Superior temporal gyrus (tissue), 1 donor: ENCODE measurements around the gene TAAR9.

ENCODE experiments used
- DNase-seq: peaks from one replicate; pipeline ENCODE4 v3.0.0-alpha.2; 2016; ENCODE audit errors: extremely low spot score

TAAR9 gene, protein sequence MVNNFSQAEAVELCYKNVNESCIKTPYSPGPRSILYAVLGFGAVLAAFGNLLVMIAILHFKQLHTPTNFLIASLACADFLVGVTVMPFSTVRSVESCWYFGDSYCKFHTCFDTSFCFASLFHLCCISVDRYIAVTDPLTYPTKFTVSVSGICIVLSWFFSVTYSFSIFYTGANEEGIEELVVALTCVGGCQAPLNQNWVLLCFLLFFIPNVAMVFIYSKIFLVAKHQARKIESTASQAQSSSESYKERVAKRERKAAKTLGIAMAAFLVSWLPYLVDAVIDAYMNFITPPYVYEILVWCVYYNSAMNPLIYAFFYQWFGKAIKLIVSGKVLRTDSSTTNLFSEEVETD

DNA sequence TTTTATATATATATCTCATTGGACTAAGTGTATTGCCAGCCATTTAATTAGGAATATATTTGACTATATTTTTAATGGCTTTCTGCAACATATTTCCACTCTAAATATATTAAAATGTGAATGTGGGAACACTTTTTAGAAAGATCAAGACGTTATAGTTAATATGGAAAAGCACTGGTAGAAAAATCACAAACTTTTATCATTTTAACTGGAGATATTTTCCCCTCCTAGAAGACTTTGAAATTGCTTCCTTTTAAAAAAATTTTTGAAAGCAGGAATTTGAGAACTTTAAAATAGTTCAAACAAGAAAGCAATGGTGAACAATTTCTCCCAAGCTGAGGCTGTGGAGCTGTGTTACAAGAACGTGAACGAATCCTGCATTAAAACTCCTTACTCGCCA lies at the start of gene TAAR9:
TAAR9 (plus strand) TSS at position 301 of the 400 bp plus-strand sequence; CDS start at position 314, 13 bp downstream.
- no peak for DNase-seq

DNA sequence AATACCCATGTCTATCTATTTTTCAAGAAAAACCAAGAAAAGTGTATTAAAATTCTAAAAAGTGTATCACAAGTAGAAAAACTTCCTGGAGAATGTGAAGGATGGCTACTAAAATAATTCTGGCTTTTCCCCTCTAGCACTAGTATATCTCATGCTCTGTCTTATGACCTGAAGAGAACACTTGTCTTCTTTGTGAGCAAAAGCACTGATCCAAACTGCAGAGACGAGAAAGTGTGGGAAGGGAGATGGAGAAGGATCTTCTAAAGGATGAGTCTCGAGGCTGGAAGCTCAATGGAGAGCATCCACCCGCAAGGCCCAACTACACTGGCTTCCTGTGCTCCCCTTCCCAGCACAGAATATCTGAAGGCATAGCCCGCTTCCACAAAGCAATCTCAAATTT lies 48.7 kb upstream of the TAAR9 start:
- no peak for DNase-seq

DNA sequence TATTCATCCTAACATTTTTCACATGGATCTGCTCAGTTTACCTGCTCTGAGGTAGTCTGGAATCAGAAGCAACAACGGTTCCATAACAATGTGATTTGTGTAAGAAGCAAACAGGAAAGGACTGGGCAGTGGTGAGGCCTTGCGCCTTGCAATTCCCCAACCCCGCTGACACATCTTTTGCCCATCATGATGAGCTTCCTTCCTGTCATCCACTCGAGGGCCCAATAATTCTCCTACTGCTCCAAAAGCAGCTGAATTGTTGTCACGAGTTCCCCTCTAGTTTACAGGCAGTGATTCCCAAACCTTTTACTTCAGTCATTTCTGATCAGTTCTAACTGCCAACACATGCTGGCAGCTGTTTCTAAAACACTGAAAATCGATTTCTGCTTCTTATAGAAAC lies 48.1 kb upstream of the TAAR9 start:
- peak; percentile 47 for DNase-seq

DNA sequence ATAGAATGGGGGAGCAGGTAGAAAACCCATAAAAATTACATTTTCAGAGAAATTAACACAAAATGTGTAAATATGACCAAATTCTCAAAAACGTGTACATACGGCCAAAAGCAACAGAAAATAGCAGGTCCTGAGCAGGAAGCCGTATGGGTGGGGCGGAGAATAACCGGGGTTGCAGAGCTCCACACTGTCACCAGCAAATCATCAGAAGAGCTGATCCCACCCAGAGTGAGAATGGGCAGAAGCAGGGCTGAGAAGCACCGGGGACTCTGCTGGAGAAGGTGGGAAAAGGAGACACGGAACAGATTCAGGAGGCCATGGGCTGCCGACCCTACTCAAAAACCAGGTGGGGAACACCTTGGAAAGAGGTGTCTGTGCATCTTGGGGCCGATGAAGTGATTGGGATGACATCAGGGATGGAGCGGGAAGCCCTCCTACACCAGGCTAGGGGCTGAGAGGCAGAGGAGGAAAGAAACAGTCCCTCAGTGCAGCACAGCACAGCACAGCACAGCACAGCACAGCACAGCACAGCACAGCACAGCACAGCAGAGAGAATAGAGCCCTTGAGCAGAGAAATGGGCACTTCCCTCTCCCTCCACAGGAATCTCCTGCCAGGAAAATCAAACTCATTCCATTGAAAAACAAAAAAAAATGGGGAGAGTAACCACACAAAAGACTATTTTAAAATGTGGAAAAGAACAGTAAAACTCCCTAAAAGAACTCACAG lies 47.4 kb upstream of the TAAR9 start:
- DNase-seq: no peak

DNA sequence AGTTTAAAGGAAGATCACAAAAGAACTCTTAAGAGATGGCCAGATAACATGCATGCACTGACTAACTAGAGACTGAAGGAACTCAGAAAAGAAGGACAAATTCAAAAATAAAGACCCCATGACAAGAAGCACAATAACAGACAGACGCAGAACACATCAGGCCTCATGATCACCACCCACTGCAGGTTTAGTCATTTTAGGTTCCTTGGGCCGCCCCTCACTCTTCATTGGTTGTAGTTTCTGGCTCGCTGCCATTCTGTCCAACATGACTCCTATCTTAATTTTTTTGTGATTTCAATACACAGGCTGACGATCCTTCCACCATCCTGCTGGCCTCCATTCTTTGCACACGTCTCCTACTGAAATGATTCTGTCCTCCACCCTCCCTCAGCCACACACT lies 46.8 kb upstream of the TAAR9 start:
- DNase-seq: no peak

DNA sequence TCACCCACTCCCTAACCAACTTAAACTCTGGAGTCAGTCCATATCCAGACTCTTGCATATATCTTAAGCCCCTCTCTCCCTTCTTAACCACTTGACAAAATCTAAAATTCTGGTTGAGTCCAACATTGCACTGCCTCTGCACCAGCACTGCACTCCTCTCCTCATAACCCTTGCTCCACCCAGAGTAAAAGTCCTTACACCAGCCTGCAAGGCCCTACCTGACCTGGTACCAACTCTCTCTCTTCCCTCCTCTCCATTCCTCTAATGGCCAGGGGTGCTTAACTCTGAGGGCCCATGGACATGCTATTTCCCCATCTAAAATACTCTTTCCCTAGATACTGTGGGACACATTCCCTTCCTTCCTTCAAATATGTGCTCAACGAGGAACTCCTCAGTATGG lies 46.2 kb upstream of the TAAR9 start:
- no peak for DNase-seq

DNA sequence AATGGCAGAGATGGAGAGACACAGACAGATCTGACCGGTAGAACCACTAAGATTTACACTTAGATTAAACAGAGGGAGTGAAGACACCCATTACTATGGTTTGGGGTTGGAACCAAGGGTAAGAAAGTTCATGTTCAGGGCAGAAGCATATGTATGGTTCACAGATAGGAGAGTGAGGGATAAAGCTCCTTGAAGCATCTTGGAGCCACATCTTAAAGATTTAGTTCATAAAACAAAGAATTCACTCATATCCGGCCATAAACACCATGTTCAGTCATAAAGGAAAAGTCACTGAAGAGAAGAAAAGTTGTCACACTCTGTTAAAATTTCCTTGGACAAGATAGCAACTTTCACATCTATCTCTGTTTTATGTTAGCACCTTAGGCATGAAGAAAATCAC lies 43.1 kb upstream of the TAAR9 start:
- DNase-seq: no peak

DNA sequence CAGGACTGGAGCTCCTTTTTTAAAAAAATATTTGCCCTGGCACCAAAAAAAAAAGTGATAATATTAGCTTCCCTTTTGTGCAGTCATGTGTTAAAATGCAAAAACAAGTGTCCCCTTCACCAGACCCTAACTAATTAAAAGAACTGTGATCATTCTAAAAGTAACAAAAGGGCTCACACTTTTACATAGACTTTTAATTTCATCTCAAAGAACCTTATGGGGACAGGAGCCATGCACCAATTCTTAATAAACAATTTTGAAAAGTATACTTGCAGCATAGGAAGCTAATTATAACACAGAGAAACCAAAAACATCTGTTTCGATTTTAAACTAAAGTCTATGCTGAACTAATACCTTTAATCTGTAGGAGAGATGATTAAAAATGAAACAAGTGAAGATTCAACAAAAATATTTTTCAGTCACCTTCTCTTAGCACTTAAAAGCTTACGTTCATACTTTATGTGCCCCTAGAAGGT lies 42.4 kb upstream of the TAAR9 start:
- DNase-seq: no peak

DNA sequence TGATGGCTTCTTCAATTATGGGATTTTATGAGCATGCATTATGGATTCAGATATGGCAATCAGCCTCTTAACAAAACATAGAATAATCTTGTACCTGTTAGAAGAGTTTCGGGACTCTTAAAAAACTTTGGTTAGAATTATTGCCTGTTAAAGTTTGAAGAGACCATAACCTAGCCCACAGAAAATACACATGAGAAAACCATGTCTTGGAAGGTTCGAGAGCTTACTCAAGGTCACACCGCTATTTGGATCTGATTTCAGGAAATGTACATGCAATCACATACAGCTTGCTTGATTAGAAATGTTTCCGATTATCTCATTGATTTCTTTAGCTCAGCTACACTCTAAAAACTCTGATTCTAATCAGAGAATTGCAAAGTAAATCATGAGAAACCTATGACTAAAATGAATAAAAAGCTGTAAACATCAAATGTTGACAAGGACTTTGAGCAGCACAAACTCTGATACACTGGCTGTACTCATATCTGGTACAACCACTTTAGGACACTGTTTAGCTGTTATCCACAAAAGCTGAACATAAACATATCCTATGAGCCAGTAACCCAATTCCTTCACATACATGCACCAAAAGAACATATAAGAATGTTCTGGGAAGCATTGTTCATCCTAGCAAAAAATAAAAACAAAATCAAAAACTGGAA lies 41.4 kb upstream of the TAAR9 start:
- DNase-seq: no peak

DNA sequence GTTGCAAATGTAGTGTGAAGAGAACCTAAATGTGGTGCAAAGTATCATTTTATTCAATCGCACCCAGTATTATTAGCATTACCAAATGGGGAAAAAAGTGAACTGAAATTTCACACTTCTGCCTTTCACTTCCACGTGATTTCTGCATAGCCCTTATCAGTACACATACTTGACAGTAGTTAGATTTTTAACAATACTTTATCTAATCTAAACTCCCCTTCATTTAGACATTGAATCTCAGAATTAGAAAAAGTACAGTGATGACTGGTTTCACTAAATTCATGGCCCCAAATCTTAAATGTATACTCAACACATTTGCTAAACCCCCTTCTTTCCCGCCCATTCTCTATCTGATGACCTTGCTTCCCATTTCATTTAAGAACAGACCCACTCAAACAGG lies 39.4 kb upstream of the TAAR9 start:
- DNase-seq: no peak

DNA sequence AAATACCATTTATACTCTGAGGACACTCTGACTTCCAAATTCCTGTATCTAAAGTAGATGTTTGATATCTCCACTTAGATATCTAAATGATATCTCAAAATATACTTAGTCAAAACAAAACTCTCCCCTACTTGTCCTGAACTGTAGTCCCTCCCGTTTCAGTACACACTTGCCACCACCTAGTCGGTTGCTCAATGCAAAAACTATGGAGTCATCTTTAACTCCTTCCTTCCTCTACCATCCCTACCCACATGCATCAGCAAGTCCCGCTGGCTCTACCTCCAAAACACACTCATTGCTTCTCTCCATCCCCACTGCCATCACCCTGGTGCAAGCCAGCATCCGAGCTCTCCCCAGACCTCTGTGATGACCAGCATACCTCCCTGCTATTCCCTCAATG lies 38.3 kb upstream of the TAAR9 start:
- DNase-seq: no peak

DNA sequence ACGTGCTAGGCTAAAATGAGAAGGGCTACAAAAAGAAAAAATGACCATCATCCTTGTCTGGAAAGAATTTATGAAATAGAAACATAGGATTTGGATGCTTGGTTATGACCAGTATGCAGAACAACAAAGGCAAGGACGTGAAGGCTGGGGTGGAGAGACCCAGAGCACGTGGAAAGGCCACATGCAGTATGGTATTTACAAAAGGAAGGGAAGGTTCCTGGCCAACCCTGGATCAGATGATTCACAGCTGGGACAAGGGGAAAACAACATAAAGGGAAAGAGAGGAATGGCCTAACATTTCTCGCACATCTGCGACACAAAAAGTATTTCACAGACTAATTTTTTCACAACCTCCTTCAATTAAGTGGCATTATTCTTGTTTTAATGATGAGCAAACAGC lies 33.3 kb upstream of the TAAR9 start:
- no peak for DNase-seq

DNA sequence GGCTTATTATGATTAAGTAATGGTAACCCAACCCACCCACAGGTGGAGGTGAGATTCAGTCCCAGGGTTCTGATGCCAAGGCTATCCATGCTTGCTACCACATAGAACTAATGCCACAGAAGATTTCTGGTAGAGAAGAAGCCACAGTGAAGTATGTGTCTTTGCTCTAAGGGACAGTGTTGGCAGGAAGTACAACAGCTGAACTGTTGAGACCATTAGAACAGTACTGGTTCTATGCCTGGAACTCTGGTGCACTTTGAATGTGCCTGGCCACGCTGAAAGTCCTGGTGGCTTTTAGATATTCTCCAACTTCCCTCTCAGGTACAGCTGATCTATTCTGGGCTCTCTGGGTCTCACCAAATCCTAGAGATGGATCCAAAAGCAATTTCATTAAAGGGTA lies 32.9 kb upstream of the TAAR9 start:
- no peak for DNase-seq

DNA sequence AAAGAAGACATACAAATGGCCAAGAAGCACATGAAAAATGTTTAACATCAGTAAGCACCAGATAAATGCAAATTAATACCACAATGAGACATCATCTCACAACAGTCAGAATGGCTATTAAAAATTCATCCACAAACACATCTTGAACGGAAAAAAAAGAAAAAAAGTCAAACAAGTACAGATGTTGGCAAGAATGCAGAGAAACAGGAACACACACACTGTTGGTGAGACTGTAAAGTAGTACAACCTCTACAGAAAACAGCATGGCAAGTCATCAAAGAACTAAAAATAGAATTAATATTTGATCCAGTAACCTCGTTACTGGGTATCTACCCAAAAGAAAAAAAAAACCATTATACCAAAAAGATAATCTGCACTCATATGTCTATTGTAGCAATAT lies 31.6 kb upstream of the TAAR9 start:
- no peak for DNase-seq

DNA sequence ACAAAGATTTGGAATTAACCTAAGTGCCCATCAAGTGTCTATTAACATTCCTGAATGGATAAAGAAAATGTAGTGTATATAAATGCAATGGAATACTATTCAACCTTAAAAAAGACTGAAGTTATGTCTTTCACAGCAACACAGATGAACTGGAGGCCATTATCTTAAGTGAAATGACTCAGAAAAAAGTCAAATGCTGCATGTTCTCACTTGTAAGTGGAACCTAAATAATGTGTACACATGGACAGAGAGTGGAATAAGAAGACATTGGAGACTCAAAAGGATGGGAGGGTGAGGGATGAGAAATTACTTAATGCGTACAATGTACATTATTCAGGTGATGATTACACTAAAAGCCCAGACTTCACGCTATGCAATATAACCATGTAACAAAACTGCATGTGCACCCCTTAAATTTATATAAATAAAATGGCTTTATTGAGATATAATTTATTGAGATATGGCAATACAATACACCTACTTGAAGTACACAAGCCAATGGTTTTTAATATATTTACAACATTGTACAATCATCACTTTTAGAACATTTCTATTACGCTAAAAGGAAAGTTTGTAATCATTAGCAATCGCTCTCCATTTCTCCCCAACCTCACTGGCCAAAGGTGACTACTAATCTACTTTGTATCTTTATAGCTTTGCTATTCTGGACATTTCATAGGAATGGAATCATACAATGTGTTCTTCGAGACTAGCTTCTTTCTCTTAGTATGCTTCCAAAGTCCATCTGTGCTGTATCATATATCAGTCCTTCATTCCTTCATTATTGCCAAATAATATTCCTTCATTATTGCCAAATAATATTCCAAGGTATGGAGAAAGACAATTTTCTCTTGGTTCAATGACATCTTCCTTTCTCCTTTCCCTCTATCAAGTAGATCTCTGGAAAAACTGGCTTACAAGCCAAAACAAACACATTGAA lies 30.9 kb upstream of the TAAR9 start:
- no peak for DNase-seq

DNA sequence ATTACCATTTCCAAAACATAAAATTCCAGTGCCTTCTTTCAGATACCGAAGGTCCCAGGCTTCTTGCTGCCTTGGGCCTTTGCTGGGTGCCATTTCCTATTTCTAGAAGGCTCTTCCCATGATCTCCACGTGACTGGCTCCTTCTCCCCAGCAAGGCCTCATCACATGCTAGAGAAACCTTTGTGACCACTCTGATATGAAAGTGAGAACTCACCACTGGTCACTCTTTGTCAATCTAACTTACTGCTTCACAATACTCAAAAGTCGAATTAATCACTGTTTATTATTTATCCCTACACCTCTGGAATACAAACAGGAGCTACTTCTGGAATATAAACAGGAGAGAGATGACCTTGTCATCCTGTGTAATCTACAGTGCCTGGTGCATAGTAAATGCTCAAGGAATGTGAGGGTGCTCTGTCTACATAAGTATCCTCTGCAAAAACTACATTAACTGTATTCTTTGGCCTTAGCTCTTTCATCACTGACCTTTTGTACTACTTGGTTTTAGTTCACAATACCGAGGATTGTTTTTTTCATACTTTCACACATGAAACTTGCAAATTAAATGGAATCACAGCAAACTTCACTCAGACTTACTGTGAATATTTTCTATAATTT lies 26.8 kb upstream of the TAAR9 start:
- no peak for DNase-seq

DNA sequence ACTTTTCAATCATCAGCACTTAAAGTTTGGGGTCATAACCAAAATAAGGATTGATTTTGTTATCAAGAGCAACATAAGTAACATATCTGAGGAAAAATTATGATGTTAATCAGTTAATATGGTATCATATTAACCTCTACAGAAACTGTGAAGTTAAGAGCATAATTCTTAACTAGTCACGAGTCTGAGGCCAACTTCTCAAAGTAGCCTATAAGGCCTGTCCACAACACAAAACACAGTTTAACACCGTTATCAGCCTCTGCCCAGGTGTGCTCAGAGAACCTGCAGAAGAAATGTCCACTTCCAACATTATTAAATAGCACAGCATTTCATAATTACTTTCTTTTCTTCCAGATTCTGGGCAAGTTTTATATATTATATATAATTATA lies 26.3 kb upstream of the TAAR9 start:
- DNase-seq: no peak

DNA sequence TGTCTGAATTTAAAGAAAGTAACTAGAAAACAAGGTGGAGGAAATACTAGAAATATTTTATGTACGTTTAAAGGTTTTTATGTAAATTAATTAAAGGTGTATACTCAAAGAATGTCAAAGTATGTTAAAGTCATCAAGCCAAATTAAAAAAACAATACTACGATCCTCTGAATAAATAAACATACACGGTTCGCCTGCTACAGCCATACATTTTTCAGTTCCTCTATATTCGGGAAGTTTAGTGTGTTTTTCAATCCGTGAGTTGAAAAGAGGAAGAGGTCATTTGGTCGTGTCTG lies 25.8 kb upstream of the TAAR9 start:
- no peak for DNase-seq

DNA sequence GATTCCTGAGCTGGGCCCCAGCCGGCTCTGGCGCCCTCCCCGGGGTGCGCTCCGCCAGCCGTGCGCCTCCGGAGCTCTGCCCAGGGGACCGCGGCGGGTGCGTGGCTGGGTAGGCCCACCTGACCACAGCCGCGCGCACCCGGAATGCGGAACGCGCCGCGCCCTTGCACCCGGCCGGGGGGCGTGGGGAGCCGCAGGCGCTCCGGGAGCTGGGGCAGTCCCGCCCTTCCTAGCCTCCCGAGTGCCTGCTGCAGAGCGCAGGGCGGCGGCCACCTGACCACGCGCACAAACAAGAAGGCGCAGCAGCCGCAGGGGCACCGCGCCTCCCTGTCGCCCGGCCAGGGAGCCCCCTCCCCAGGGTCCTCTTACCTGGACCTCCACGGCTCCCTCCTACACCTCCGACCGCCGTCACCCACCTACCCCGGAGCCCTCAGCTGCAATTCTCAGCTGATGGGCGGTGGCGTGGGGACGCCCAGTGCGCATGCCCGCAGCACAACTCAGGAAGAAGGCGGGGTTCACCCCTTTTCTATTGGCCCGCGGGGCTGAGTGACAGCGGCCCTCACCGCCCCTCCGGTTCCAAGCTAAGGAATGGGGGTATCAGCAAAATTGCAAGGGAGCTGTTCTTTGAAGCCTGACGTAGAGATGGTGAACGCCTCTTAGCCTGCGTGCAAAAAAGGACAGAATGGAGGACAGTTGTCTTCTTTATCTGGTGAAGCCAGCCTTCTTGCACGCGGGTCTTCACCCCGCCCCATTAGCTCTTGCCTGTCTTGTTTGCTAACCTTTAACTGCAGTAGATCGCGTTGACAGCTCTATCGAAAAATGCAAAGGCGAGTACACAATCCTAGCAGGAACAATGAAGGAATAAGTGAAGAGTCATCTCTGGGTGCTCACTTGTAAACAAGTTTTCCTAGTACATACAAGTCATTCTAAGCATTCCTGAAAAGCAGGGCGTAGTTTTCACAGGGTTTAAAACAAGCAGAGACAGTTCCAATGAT lies 25.1 kb upstream of the TAAR9 start, which contains the start of gene STX7:
STX7 (minus strand) TSS at position 479 of the 995 bp plus-strand sequence. CDS start 9,586 bp downstream, outside the sequence.
- peak; percentile 98 for DNase-seq
